Thoracic aorta (tissue), 2 donors: ENCODE measurements around the gene TGM2. TPM values are rescaled to one million over a fixed set of nuclear protein-coding genes. Genes with fewer than 3 reads are reported as not detected.

ENCODE experiments used
- ATAC-seq: fragments of 150-250 bp; one replicate; pipeline ENCODE4 v1.8.0; 2017; ENCODE audit warnings: low read depth; ENCODE audit not compliant: insufficient number of reproducible peaks, low FRiP score
- DNase-seq: peaks from one replicate; pipeline ENCODE4 v3.0.0-alpha.2; 2020; ENCODE audit warnings: low spot score
- H3K27ac ChIP-seq, 2 donors: fragments of 200-600 bp; sonication (generic); 1 replicate in 1 of 2; 2 replicates in 1 of 2; pipeline ENCODE4 v1.5.1; 2016; ENCODE audit warnings: mild to moderate bottlenecking in 2 of 2, moderate library complexity in 2 of 2
- H3K27me3 ChIP-seq: fragments of 200-600 bp; sonication (generic); replicated peaks from 2 replicates; pipeline ENCODE4 v1.6.0; 2016; ENCODE audit warnings: mild to moderate bottlenecking; ENCODE audit not compliant: insufficient read depth
- H3K36me3 ChIP-seq: fragments of 200-600 bp; sonication (generic); one replicate; pipeline ENCODE4 v1.5.1; 2016
- H3K4me1 ChIP-seq, 2 donors: fragments of 200-600 bp; sonication (generic); 1 replicate in 1 of 2; 2 replicates in 1 of 2; pipeline versions ENCODE4 v1.5.1 to v1.6.0; 2016; ENCODE audit warnings: low read depth in 2 of 2, mild to moderate bottlenecking in 1 of 2; ENCODE audit not compliant: control insufficient read depth in 1 of 2
- H3K4me3 ChIP-seq: fragments of 200-600 bp; sonication (generic); 2 replicates; pipeline ENCODE4 v1.5.1; 2016; ENCODE audit warnings: mild to moderate bottlenecking
- H3K9me3 ChIP-seq: fragments of 200-600 bp; sonication (generic); 2 replicates; pipeline ENCODE4 v1.5.1; 2016
- CTCF ChIP-seq: fragments of 200-600 bp; sonication (generic); IDR thresholded peaks from one replicate; pipeline ENCODE4 v1.5.1; 2019; ENCODE audit warnings: antibody characterized with exemption
- total RNA-seq, 2 donors: library from RNA; depleted of rRNA; stranded (reverse); fragments of >200 nt; gene quantifications; one replicate each; pipeline versions ENCODE4 v1.1.0 to v1.2.3, GENCODE V29; 2016

Gene TGM2
- total RNA-seq, 2 donors from 2014 or later, result 371 to 755 TPM

- no peak for DNase-seq
- no peaks in the 10 kb centered on the region for H3K27me3 ChIP-seq
Observed at GRCh38 chr20:38195521-38195920, 30.5 kb upstream of the TGM2 start.

GRCh38 chr20:38194971-38195504 lies 30.0 kb upstream of the TGM2 start:
- DNase-seq (no peak), ATAC-seq (no peak)
- Histone ChIP-seq H3K36me3 (no peaks in the 10 kb centered on the region), H3K4me3 (no peak overlapping the region), H3K27ac (no peak overlapping the region), H3K9me3 (no peaks in the 10 kb centered on the region), H3K27me3 (no peaks in the 10 kb centered on the region), H3K4me1 (peaks cover 13 to 37% of the 10 kb centered on the region in 2 donors)
- no peak for TF ChIP-seq CTCF

More at GRCh38 chr20:38195521-38195920, 30.5 kb upstream of the TGM2 start:
- Histone ChIP-seq H3K27ac (no peak overlapping the region), H3K4me1 (peaks cover 12 to 33% of the 10 kb centered on the region in 2 donors), H3K4me3 (no peak overlapping the region), H3K36me3 (no peaks in the 10 kb centered on the region), H3K9me3 (no peaks in the 10 kb centered on the region)
- no peak for TF ChIP-seq CTCF
- ATAC-seq, result no peak

GRCh38 chr20:38193586-38194105 lies 28.6 kb upstream of the TGM2 start:
- no peak overlapping the region for H3K27ac ChIP-seq

GRCh38 chr20:38192323-38192885 lies 27.3 kb upstream of the TGM2 start:
- no peak overlapping the region for H3K27ac ChIP-seq
- no peaks in the 10 kb centered on the region for H3K9me3 ChIP-seq
- no peak for ATAC-seq
- no peak for TF ChIP-seq CTCF
- H3K27me3 ChIP-seq, result no peaks in the 10 kb centered on the region
- H3K4me1 ChIP-seq, result peaks cover 13 to 48% of the 10 kb centered on the region in 2 donors
- H3K36me3 ChIP-seq, result no peaks in the 10 kb centered on the region
- DNase-seq, result no peak
- no peak overlapping the region for H3K4me3 ChIP-seq

More at GRCh38 chr20:38193586-38194105, 28.6 kb upstream of the TGM2 start:
- no peak for TF ChIP-seq CTCF
- Histone ChIP-seq H3K27me3 (no peaks in the 10 kb centered on the region), H3K4me1 (peaks cover 13 to 39% of the 10 kb centered on the region in 2 donors), H3K4me3 (no peak overlapping the region), H3K36me3 (no peaks in the 10 kb centered on the region), H3K9me3 (no peaks in the 10 kb centered on the region)
- ATAC-seq, result no peak
- no peak for DNase-seq

- Histone ChIP-seq H3K36me3 (no peaks in the 10 kb centered on the region), H3K4me1 (peaks cover 15 to 49% of the 10 kb centered on the region in 2 donors), H3K4me3 (no peak overlapping the region), H3K9me3 (no peaks in the 10 kb centered on the region), H3K27me3 (no peaks in the 10 kb centered on the region), H3K27ac (peak overlapping the region; percentile 72 to 79)
- TF ChIP-seq CTCF, result no peak
- DNase-seq (no peak), ATAC-seq (no peak)
Observed at GRCh38 chr20:38191654-38192053, 26.6 kb upstream of the TGM2 start.
